Lung (tissue), 12 donors: ENCODE data around the gene TRIM52. TPM values are rescaled to one million over a fixed set of nuclear protein-coding genes. Genes with fewer than 3 reads are reported as not detected.

Source experiments
- ATAC-seq: fragments of 200-7000 bp; cut with Tn5 transposase; one replicate; pipeline ENCODE4 v1.9.1; 2020; ENCODE audit warnings: moderate number of reproducible peaks; ENCODE audit not compliant: insufficient read depth, low FRiP score
- DNase-seq, 3 donors: peaks; one replicate each; pipeline ENCODE4 v3.0.0-alpha.2; 2013 to 2017
- H3K27ac ChIP-seq, 2 donors: one replicate each; pipeline ENCODE4 v1.5.1; 2013; ENCODE audit warnings: mild to moderate bottlenecking in 2 of 2, moderate library complexity in 2 of 2, control low read depth in 1 of 2, inconsistent platforms in 1 of 2, low read depth in 1 of 2, low read length in 1 of 2
- H3K27me3 ChIP-seq, 3 donors: one replicate each; pipeline ENCODE4 v1.5.1; 2013; ENCODE audit warnings: low read length in 2 of 3; ENCODE audit not compliant: control insufficient read depth in 3 of 3, insufficient read depth in 3 of 3
- H3K36me3 ChIP-seq, 4 donors: one replicate each; pipeline ENCODE4 v1.5.1; 2013; ENCODE audit warnings: low read length in 4 of 4, mild to moderate bottlenecking in 1 of 4, moderate library complexity in 1 of 4; ENCODE audit not compliant: control insufficient read depth in 4 of 4, insufficient read depth in 4 of 4
- H3K4me1 ChIP-seq, 5 donors: one replicate each; pipeline ENCODE4 v1.5.1; 2013; ENCODE audit warnings: low read length in 5 of 5, mild to moderate bottlenecking in 2 of 5, moderate library complexity in 1 of 5; ENCODE audit not compliant: control insufficient read depth in 5 of 5, insufficient read depth in 5 of 5
- H3K4me3 ChIP-seq: one replicate; pipeline ENCODE4 v1.5.1; 2013; ENCODE audit warnings: mild to moderate bottlenecking, control low read depth, moderate library complexity
- H3K9ac ChIP-seq, 2 donors: one replicate each; pipeline ENCODE4 v1.5.1; 2013; ENCODE audit warnings: low read length in 2 of 2, control low read depth in 1 of 2; ENCODE audit not compliant: insufficient read depth in 1 of 2
- H3K9me3 ChIP-seq, 4 donors: one replicate each; pipeline ENCODE4 v1.5.1; 2013; ENCODE audit warnings: low read length in 3 of 4, mild to moderate bottlenecking in 1 of 4, moderate library complexity in 1 of 4; ENCODE audit not compliant: control insufficient read depth in 4 of 4, insufficient read depth in 3 of 4
- CTCF ChIP-seq: IDR thresholded peaks from 2 replicates; pipeline ENCODE4 v1.5.1; 2012; ENCODE audit warnings: mild to moderate bottlenecking; ENCODE audit errors: control extremely low read depth, extremely low read depth
- WGBS, 2 donors: extraction: QIAGEN DNeasy Blood & Tissue Kit; methylation state at CpG; one replicate each; pipeline ENCODE4 v1.1.7; 2013; 5-methylcytosine and 5-hydroxymethylcytosine counted together
- polyA plus RNA-seq, 2 donors: library from polyadenylated mRNA; stranded (reverse); fragments of 200-250 nt; gene quantifications; one replicate each; pipeline ENCODE4 v1.2.1, GENCODE V29; 2013
- total RNA-seq, 2 donors: library from RNA; depleted of rRNA in 1 of 2; stranded (reverse); fragments of >200 nt in 1 of 2; gene quantifications; one replicate each; pipeline ENCODE4 v1.2.1, GENCODE V29; 2014 to 2021
- donor health status: control.
- donor health status: control.
- donor health status: Bipolar disorder and iron deficiency.
- donor health status: healthy.
- donor health status: DM: yes; HTN: yes; CAD: no.

The TRIM52 gene
- total and polyA plus RNA-seq, 4 donors = 6.5 to 19.3 (median 13.8) TPM

GRCh38 chr5:181224390-181225229 lies 36.3 kb downstream of the TRIM52 start:
- TF ChIP-seq CTCF = no peak
- Histone ChIP-seq H3K9ac (peak overlapping the region; percentile 68 to 82), H3K4me3 (peak overlapping the region; percentile 74), H3K27me3 (peaks cover 0 to 9% (median 7%) of the 10 kb centered on the region in 3 donors), H3K4me1 (peaks cover 0 to 18% (median 10%) of the 10 kb centered on the region in 5 donors), H3K9me3 (no peaks in the 10 kb centered on the region), H3K27ac (peak overlapping the region in 1 of 2 donors; percentile 95), H3K36me3 (peaks cover 0 to 8% (median 2%) of the 10 kb centered on the region in 4 donors)
- no peak for DNase-seq
- WGBS, 2 donors = 60 to 71% methylated on average over 21 to 22 of the region's 22 CpGs
- ATAC-seq = no peak

- ATAC-seq (no peak), DNase-seq (peak; percentile 70 to 78 (median 73))
- H3K9ac ChIP-seq = peak overlapping the region; percentile 68 to 82
- WGBS, 2 donors = 1% methylated on average over 31 of the region's 31 CpGs
- no peak for TF ChIP-seq CTCF
- H3K27me3 ChIP-seq = peaks cover 0 to 13% (median 12%) of the 10 kb centered on the region in 3 donors
- H3K36me3 ChIP-seq = peaks cover 0 to 2% (median under 1%) of the 10 kb centered on the region in 4 donors
- peak overlapping the region; percentile 95 to 98 for H3K27ac ChIP-seq
- no peaks in the 10 kb centered on the region for H3K9me3 ChIP-seq
- H3K4me1 ChIP-seq = peaks cover 0 to 21% (median 10%) of the 10 kb centered on the region in 5 donors
- H3K4me3 ChIP-seq = peak overlapping the region; percentile 74
Observed at GRCh38 chr5:181223729-181224389, 37.1 kb downstream of the TRIM52 start.

GRCh38 chr5:181223058-181223728 lies 37.8 kb downstream of the TRIM52 start, which contains the start of gene TRIM41:
TRIM41 (plus strand) TSS chr5:181223281; CDS start chr5:181224000, 719 bp downstream.
- Histone ChIP-seq H3K27me3 (peaks cover 0 to 16% (median 15%) of the 10 kb centered on the region in 3 donors), H3K4me1 (peaks cover 0 to 21% (median 10%) of the 10 kb centered on the region in 5 donors), H3K36me3 (peaks cover 0 to 2% (median under 1%) of the 10 kb centered on the region in 4 donors), H3K4me3 (peak within 1 kb of the TSS; percentile 74), H3K9me3 (no peaks in the 10 kb centered on the region), H3K27ac (peak within 1 kb of the TSS; percentile 95 to 98), H3K9ac (peak within 1 kb of the TSS; percentile 68 to 90)
- peak; percentile 82 for ATAC-seq
- TF ChIP-seq CTCF = no peak
- 0 to 1% methylated on average over 58 to 59 of the region's 59 CpGs for WGBS, 2 donors
- DNase-seq = peak; percentile 98 to 99 (median 99)
